Epidermal melanocyte (primary cell): ENCODE data around the gene TMBIM6.
"Not testable (repeated sequence)": the region's sequence is repeated elsewhere in the genome, so short reads cannot be mapped to it uniquely, and the experiment has no call there.

ENCODE experiments used
- DNase-seq: peaks from one replicate; pipeline ENCODE4 v3.0.0; 2011; ENCODE audit warnings: low spot score; ENCODE audit not compliant: insufficient read length

Gene TMBIM6

GRCh38 chr12:49740930-49741881 is at the start of gene TMBIM6:
Gene TMBIM6 (plus strand): TSS chr12:49741557. CDS start chr12:49752494, 10,937 bp downstream.
- peak; percentile 80 for DNase-seq

DNA sequence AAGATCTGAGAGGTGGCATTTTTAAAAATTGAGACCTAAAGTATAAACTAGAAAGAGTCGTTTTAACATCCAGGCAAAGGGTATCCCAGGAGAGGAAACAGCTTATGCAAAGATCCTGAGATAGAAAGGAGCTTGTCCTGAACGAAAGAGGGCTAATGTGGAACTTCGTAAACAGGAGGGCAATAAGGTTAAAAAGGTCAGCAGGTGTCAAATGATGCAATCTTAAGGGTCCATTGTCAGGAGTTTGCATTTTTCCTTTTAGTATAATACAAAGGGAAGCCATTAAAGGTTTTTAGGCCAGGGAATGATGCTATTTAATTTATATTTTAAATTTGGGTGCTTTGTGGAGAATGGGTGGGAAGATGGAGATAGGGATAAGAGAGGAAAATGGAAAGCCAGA is 48.5 kb upstream of the TMBIM6 start:
- no peak for DNase-seq

DNA sequence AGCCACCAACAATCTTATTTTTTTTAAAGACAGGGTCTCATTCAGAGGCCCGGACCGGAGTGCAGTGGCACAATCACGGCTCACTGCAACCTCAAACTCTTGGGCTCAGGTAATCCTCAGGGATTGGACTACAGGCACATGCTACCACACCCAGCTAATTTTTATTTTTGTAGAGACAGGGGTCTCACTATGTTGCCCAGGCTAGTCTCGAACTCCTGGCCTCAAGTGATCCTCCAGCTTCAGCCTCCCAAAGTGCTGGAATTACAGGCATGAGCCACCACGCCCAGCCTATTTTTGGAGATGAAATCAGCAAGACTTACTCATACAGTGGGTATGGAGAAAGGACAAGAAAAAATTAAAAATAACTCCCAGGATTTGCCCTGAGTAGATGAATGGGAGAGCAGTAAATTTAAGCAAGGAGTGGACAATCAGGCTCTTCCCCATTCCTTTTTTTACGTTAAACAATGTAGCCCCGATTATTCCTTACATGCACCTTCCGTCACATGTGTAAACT is 47.4 kb upstream of the TMBIM6 start:
- no peak for DNase-seq

- no peak for DNase-seq
These were observed 44.6 kb upstream of the TMBIM6 start for GRCh38 chr12:49696723-49697122.

GRCh38 chr12:49697808-49698207 is 43.5 kb upstream of the TMBIM6 start:
- no peak for DNase-seq

DNA sequence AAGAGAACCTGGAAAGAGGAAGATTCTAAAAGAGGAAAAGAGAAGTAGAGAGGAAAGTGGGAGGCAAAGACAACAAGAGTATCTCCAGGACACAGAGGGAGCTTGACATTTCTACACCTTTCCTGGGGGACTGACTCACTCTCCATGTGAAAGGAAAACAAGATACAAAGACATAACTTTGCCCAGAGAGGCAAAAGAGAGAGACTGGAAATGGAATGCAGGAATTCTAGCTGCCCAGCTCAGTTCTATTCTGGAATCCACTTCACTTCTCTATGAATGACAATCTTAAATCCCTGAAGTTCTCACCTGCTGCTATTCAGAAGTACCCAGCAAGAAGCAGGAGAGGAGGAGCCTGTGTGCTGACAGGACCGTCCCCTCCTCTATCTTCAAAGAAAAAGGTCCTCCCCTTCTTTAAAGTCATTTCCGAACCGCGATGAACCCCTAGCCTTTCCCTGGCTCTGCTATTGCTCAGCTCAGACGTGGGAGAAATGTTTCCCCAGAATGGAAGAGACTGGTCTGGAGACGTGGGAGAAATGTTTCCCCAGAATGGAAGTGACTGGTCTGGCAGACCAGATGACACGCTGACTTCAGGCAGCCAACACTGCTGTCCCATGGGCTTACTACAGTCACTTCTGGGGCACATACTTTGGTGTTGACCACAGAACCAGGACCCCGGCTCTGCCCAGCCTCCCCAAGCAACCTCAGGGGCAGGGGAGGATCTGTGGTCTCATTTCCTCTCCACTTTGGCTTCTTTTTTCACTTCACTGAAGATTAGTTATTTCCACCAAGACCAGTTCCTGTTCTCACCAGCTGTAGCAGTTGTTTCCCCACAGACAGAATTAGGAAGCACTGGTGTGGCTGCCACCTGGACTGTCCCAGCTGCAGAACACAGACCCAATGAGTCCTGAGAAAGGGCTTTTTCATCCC is 42.5 kb upstream of the TMBIM6 start:
- no peak for DNase-seq

- DNase-seq: no peak
These were observed 39.3 kb upstream of the TMBIM6 start for GRCh38 chr12:49702009-49702408.

DNA sequence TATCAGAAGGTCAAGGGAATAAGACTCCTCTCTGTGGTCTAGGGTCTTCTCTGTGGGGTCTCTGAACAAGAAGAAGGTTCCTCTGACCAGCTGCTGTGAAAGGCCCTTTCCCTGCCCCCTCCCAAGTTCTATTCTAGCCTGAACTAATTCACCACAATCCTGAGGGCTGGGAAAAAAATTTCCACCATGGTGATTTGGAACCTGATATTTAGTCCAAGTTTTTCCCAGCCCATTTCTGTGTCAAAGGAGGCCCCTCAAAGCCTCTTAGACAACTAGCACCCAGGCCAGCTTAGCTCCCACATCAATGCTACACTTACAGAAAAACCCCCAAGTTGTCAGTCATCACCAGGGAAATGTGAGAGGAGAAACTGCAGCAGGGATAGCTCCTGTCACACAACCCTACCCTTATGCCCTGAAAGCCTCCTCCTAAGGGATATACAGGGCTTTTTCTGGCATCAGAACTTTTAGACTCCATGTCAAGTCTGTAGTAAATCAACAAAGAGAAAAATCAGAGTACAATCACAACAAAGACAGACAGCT is 38.6 kb upstream of the TMBIM6 start:
- no peak for DNase-seq

- DNase-seq: no peak
These were observed 37.7 kb upstream of the TMBIM6 start for GRCh38 chr12:49703647-49704137.

DNA sequence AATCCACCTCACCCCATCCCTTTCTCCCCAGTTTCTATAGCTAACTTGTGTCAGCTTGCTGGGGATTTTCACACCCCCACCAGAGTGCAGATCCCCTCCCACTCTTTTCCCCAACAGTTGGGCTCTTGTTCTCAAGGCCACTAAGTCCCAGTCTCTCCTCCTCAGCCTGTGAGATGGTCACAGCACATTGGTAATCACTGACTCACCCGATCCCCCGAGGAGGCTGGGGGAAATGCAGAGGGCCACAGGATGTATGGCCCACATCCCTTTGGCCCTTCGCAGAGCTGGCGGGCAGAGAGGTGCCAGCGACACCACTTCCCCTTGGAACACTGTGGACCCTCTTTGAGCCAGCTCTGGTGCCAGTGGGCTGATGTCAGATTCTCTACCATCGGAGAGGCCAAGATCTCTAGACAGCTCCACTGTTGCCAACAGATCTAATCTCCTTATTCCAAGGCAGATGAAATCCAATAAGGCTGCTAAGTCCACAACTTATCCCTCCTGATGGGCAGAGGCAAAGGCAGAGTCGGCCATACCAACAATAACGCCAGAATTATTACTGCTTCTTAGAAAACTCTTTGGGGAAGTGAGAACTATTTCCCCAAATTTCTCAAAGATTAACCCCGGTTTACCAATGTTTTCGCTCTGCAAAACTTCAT is 35.8 kb upstream of the TMBIM6 start:
- DNase-seq: no peak

- peak; percentile 30 for DNase-seq
These were observed 34.8 kb upstream of the TMBIM6 start for GRCh38 chr12:49706351-49707127.

DNA sequence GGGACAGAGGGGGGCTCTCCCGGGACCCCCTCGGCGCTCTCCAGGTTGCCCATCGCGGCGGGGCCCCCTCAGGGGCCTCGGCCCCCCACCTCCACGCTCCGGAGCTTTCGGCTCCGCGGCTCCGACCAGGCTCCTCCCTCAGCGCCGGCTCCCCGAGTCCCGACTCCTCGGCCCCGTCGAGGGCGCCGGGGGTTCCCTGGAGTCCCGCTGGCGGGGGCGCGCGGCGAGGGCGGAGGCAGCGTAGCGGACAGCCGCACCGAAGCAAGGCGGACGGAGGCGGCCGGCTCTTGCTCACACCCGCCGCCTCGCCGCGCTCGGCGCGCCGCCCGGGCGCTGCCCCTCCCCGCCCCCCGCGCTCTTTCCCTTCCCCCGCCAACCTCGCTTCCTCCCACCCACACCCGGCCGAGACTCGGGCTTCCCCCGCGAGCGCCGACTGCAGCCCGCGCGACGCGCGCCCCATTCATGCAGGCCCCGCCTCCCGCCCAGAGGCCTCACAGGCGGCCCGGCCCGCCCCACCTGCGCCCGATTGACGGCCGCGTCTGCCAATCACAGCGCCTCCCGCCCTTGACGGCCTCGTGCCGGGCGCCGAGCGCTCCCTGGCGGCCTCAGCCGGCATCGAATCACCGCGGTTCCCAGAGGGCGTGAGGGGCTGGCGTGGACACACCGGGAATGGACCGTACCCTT is 34.1 kb upstream of the TMBIM6 start, which contains the start of gene FMNL3:
Gene FMNL3, minus strand, starts transcription at position 278 of the 684 bp plus-strand sequence. Its CDS starts 225 bp downstream, at position 53.
- peak; percentile 96 for DNase-seq

DNA sequence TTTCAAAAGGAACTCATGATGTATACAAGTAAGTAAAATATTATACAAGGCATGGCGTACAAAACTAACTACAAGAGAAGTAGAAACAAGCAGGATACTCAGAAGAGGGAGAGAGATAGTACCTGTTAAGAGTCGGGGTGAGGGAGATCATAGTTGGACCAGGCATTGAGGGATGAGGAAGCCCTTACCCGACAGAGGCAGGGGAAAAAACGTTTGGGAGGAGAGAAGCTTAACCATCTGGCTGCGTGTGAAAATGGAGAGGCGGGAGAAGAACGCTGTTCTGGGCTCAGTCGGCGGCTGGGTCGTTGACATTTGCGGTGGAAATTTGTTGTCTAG is 33.6 kb upstream of the TMBIM6 start:
- DNase-seq: no peak

GRCh38 chr12:49708851-49709250 is 32.5 kb upstream of the TMBIM6 start:
- DNase-seq: no peak

DNA sequence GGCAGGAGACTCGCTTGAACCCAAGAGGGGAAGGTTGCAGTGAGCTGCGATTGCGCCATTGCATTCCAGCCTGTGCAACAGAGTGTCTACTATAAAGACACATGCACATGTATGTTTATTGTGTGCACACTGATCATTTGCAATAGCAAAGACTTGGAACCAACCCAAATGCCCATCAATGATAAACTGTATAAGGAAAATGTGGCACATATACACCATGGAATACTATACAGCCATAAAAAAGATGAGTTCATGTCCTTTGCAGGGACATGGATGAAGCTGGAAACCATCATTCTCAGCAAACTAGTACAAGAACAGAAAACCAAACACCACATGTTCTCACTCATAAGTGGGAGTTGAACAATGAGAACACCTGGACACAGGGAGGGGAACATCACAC is 27.4 kb upstream of the TMBIM6 start:
- DNase-seq: not testable (repeated sequence)

GRCh38 chr12:49716553-49716952 is 24.8 kb upstream of the TMBIM6 start:
- no peak for DNase-seq

DNA sequence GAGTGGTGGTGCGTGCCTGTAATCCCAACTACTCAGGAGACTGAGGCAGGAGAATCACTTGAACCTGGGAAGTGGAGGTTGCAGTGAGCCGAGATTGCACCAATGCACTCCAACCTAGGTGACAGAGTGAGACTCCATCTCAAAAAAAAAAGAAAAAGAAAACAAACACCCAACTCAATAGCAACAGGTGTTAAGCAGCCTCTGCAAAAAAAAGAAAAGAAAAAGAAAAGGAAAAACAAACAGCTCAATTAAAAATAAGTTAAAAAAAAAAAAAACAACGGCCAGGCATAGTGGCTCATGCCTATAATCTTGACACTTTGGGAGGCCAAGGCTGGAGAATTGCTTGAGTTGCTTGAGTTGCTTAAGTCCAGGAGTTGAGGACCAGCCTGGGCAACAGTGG is 23.6 kb upstream of the TMBIM6 start:
- not testable (repeated sequence) for DNase-seq

DNA sequence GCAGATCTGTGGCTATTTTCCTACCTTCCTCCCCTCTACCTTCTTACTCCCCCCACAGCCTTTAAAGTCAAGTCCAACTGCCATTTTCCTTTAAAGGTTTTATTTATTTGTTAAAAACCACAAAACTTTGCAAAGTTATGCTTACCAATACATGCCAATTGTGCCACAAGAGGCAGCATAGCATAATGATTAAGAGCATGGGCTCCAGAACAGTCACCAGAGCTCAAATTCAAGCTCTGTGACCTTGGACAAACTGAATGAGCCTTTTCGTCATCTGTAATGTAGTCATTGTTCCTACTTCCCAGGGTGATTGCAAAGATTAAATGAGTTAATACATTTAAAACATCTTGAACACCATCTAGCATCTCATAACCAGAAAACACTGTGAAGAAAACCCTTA is 21.1 kb upstream of the TMBIM6 start:
- DNase-seq: no peak

- DNase-seq: not testable (repeated sequence)
These were observed 20.0 kb upstream of the TMBIM6 start for GRCh38 chr12:49721355-49721754.
